ENCODE measurements around the gene FBXO27. TPM values are rescaled to one million over a fixed set of nuclear protein-coding genes. Genes with fewer than 3 reads are reported as not detected.
A peak's percentile ranks its signal among the peaks of the same experiment; 100 is the strongest.

Gene FBXO27
- total and polyA plus RNA-seq, 2 of the 13 experiments (the other 11 are each of a cell fraction or from before 2014, with no cell fraction given): 0.15 to 2.8 TPM

DNA sequence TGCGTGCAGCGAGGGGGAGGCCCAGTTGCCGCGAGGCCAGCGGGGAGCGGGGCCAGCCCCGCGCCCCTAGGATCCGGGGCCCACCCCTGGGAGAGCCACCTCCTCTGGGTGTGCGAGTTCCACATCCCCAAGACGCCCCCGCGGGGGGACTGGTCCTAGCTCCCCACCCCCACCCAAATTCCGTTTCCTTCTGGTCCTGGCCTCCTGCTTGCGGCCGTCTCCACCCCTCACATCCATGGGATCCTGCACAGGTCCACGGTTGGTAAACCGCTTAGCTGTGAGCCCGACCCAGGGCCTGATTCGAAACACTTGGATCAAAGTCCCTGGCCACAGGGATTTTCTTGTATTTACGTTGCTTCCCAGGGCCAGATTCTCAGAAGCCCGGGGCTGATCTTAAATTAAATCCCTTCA, 56.5 kb downstream of the FBXO27 start (continued):
- TF ChIP-seq, protein P1, sequence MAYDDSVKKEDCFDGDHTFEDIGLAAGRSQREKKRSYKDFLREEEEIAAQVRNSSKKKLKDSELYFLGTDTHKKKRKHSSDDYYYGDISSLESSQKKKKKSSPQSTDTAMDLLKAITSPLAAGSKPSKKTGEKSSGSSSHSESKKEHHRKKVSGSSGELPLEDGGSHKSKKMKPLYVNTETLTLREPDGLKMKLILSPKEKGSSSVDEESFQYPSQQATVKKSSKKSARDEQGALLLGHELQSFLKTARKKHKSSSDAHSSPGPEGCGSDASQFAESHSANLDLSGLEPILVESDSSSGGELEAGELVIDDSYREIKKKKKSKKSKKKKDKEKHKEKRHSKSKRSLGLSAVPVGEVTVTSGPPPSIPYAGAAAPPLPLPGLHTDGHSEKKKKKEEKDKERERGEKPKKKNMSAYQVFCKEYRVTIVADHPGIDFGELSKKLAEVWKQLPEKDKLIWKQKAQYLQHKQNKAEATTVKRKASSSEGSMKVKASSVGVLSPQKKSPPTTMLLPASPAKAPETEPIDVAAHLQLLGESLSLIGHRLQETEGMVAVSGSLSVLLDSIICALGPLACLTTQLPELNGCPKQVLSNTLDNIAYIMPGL (CRISPR knock-in tag; IDR thresholded peaks at IDR 0.05; ENCODE audit: borderline replicate concordance in 1 of 2, low read depth in 1 of 2): no peak; a peak in 1 of 4 replicates
- peak; percentile 74; the same call in 1 of the 2 replicates for TF ChIP-seq ZNF546 (CRISPR knock-in tag; conservative IDR thresholded peaks at IDR 0.05)
- TF ChIP-seq TRIM24 (CRISPR knock-in tag; IDR thresholded peaks at IDR 0.05): no peak
- TF ChIP-seq PPARG (CRISPR knock-in tag; conservative IDR thresholded peaks at IDR 0.05): no peak
- TF ChIP-seq FLYWCH1 (CRISPR knock-in tag; IDR thresholded peaks at IDR 0.05): no peak
- TF ChIP-seq ZNF770 (CRISPR knock-in tag; IDR thresholded peaks at IDR 0.05): peak; percentile 81
- TF ChIP-seq KLF13 (CRISPR knock-in tag; IDR thresholded peaks at IDR 0.05): no peak
- 0 out of 2 replicates have a peak, but pooled peaks have one; percentile 19 for TF ChIP-seq ZNF564 (CRISPR knock-in tag; IDR thresholded peaks at IDR 0.05)
- TF ChIP-seq NCOR1 (IDR thresholded peaks at IDR 0.05; ENCODE audit: borderline replicate concordance, low read length): no peak
- TF ChIP-seq SP4 (CRISPR knock-in tag; IDR thresholded peaks at IDR 0.05): peak; percentile 34
- no peak for TF ChIP-seq NR0B2 (CRISPR knock-in tag; IDR thresholded peaks at IDR 0.05)
- TF ChIP-seq MAF1 (CRISPR knock-in tag; IDR thresholded peaks at IDR 0.05; ENCODE audit: borderline replicate concordance): no peak
- TF ChIP-seq ZBTB43 (CRISPR knock-in tag; conservative IDR thresholded peaks at IDR 0.05): 0 out of 2 replicates have a peak, but pooled peaks have one; percentile 24
- TF ChIP-seq, protein P2, sequence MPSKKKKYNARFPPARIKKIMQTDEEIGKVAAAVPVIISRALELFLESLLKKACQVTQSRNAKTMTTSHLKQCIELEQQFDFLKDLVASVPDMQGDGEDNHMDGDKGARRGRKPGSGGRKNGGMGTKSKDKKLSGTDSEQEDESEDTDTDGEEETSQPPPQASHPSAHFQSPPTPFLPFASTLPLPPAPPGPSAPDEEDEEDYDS (CRISPR knock-in tag; IDR thresholded peaks at IDR 0.05): no peak
- no peak for TF ChIP-seq ZNF576 (CRISPR knock-in tag; IDR thresholded peaks at IDR 0.05)
- TF ChIP-seq SRSF9 (IDR thresholded peaks at IDR 0.05; ENCODE audit: borderline replicate concordance, insufficient read depth, low read depth, low read length, poor library complexity, severe bottlenecking): no peak
- no peak for TF ChIP-seq NFE2 (CRISPR knock-in tag; IDR thresholded peaks at IDR 0.05)
- TF ChIP-seq RFXAP (CRISPR knock-in tag; IDR thresholded peaks at IDR 0.05; ENCODE audit: borderline replicate concordance): no peak
- TF ChIP-seq NR2F1 (CRISPR knock-in tag; IDR thresholded peaks at IDR 0.05): no peak
- TF ChIP-seq ZNF878 (CRISPR knock-in tag; IDR thresholded peaks at IDR 0.05): 0 out of 2 replicates have a peak, but pooled peaks have one; percentile 26
